ENCODE measurements around the gene RIC1.
"Not testable (repeated sequence)": the region's sequence is repeated elsewhere in the genome, so short reads cannot be mapped to it uniquely, and the experiment has no call there.

Gene RIC1

GRCh38 chr9:5683591-5683990 lies 54.7 kb downstream of the RIC1 start:
- not testable (repeated sequence) for DNase-seq

- DNase-seq: no peak
These were observed 55.2 kb downstream of the RIC1 start for GRCh38 chr9:5684101-5684500.

GRCh38 chr9:5688109-5688508 lies 59.2 kb downstream of the RIC1 start:
- no peak for DNase-seq

- DNase-seq: no peak
These were observed 61.4 kb downstream of the RIC1 start for GRCh38 chr9:5690278-5690677.

- DNase-seq: no peak
These were observed 67.0 kb downstream of the RIC1 start for GRCh38 chr9:5695860-5696259.

GRCh38 chr9:5696884-5697283 lies 68.0 kb downstream of the RIC1 start:
- DNase-seq: no peak

GRCh38 chr9:5698004-5698403 lies 69.1 kb downstream of the RIC1 start:
- DNase-seq: no peak

- no peak for DNase-seq
These were observed 70.1 kb downstream of the RIC1 start for GRCh38 chr9:5698810-5699556.

- DNase-seq: no peak
These were observed 79.5 kb downstream of the RIC1 start for GRCh38 chr9:5708414-5708813.

- no peak for DNase-seq
These were observed 83.9 kb downstream of the RIC1 start for GRCh38 chr9:5712651-5713390.

- no peak for DNase-seq
These were observed 85.8 kb downstream of the RIC1 start for GRCh38 chr9:5714501-5715401.

GRCh38 chr9:5715548-5716127 lies 86.7 kb downstream of the RIC1 start:
- DNase-seq: no peak

GRCh38 chr9:5717434-5717833 lies 88.5 kb downstream of the RIC1 start:
- DNase-seq: not testable (repeated sequence)

GRCh38 chr9:5718296-5719032 lies 89.6 kb downstream of the RIC1 start:
- DNase-seq: no peak

- DNase-seq: no peak
These were observed 90.4 kb downstream of the RIC1 start for GRCh38 chr9:5719100-5719926.

GRCh38 chr9:5720151-5720550 lies 91.2 kb downstream of the RIC1 start:
- no peak for DNase-seq

- DNase-seq: no peak
These were observed 92.6 kb downstream of the RIC1 start for GRCh38 chr9:5721279-5722087.

- DNase-seq: not testable (repeated sequence)
These were observed 93.8 kb downstream of the RIC1 start for GRCh38 chr9:5722679-5723078.

GRCh38 chr9:5735072-5735471 lies 106.2 kb downstream of the RIC1 start:
- no peak for DNase-seq

GRCh38 chr9:5736563-5737346 lies 107.8 kb downstream of the RIC1 start:
- no peak for DNase-seq

Data from NCI-H1694 treated with DMSO at 0.1 percent for 48 hours (cell line).